Stimulated activated CD4-positive, alpha-beta T cell treated with anti-CD3 and anti-CD28 coated beads, Interleukin-4, amount 100 ng/mL, for 1 hour (primary cell): ENCODE data around the gene PRR22.
"Not testable (repeated sequence)": the region's sequence is repeated elsewhere in the genome, so short reads cannot be mapped to it uniquely, and the experiment has no call there.

Experiments
- DNase-seq: peaks from one replicate; pipeline ENCODE4 v3.0.0-alpha.2; 2020

Gene PRR22

DNA sequence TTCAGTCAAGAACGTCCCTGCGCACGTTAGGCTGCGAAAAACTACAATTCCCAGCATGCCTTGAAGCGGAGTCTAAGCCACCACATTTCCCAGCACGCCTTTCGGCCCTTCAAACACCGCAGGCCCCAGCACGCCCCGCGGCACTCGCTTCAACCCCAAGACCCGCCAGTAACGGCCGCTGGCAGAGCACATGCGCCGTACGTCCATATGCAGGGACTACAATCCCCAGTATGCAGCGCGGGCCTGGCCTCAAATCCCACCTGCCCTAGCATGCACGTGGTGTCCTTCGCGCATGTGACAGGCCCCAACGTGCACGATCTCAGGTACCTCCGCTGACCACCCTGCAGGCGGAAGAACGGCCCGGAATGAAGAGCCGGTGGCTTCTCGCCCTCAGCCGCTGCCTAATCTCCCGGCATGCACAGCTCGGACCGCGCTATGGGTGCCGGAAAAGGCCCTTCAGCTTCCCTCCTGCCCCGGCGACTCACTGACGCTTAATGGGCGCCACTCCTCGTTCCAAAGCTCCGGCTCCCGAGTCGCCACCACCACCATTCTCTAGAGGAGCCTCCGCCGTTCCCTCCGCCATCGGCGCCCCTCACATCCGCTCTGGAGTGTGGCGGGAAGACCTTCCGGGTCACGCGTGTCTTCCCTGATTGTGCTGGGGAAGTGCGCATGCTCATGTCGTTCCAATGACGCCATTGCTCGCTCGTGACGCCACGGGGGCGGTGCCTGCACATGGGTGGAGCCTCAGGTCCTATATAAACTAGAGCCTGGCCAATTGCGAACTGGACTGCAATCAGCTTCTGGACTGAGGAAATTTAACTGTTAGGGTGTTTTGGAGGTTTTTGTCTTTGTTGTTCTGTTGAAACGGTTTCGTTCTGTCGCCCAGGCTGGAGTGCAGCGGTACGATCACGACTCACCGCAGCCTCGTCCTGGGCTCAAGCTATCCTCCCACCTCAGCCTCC lies 6.3 kb upstream of the PRR22 start, which contains the start of gene DUS3L:
Gene DUS3L, minus strand, starts transcription at position 605 of the 962 bp plus-strand sequence. Its CDS starts 22 bp downstream, at position 583.
- DNase-seq: peak; percentile 93

DNA sequence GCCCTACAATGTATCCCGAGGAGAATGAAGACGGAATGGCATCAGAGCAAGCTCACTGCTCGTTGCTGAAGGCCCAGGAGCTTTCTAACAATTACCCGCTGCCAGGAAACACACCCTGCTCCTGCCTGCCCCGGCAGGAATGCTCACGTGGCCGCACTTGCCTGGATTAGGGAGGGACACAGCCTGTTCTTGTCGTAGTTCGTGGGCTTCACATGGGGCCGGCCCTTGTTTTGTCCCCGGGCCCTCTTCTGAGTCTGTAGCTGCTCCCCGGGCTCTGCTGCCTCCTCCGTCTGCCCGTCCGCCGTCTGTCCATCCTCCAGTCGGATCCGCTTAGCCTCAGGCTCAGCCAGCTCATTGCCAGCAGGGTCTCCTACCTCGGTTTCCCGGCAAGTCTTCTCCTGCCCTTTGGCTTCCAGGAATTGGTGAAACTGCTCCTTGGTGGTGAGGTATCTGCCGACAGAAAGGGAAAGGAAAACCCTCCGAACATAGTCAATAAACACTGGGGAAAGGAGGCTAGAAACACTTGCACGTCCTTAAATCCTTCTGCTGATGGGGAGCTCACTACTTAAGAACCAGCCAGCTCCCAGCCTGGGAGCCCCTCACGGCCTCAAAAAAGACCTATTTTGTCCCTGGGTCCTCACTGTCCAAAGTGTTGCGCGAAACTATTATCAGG lies 5.5 kb upstream of the PRR22 start:
- DNase-seq: no peak

DNA sequence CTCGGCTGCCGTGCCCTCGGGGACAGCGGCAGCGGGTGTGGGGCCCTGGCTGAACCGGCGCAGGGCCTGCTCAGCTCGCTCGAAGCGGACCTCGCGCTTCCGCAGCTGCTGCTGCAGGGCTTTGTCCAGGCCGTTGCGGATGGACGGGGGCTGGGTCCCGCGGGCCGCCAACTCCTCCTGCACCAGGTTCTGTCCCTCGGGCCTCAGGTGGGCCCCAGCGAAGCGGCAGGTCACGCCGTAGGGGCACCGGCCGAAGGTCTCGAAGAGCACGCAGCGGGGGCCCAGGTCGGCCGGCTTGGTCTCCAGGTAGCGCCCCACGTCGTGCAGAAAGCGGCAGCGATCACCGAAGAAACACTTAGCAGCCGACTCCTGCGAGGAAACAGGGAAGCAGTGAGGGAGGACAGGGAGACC lies 4.8 kb upstream of the PRR22 start:
- no peak for DNase-seq

DNA sequence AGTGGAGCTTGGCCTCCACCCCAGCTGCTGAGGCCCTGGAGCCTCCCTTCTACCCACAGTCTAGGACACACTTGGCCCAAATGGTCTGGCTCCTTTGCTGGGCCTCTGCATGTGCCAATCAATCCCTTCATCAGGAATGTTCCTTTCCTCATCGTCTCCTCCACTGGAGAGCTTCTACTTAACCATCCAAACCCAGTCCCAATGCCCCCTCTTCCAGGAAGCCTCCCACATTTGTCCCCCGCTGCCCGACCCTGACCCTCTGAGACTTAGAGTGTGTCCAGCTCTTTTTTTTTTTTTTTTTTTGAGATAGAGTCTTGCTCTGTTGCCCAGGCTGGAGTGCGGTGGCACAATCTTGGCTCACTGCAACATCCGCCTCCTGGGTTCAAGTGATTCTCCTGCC lies 3.9 kb upstream of the PRR22 start:
- no peak for DNase-seq

DNA sequence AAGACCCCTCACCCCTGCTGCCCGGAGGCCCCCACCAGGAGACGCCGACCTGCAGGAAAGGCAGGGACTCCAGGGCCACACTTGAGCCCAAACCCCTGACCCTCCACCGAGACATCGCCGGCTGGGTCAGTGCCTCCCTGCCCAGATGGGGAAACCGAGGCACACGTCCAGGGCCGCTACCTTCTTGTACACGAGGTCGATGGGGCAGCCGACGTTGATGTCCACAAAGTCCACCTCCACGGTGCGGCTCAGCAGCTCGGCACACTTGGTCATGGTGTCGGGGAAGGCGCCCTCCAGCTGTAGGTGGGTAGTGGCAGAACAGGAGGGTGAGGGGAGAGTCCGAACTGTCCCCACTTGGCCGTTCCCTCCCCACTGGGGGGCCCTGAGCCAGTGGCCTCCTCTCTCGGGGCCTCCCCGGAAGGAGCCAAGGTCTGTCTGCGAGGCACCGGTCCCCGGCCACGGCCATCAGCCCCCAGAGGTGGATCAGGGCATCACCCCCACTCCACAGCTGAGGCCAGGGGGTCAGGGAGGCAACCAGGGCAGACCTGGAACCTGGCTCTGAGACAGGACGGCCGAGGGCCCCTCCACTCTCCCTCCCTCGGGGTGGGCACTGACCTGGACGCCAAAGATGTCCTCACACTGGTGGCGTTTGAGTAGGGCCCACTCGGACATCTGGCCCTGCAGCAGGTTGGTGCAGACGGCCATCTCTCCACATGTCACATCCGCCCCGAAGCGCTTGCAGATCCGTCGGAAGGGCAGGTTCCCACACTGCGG lies 3.0 kb upstream of the PRR22 start:
- DNase-seq: no peak

DNA sequence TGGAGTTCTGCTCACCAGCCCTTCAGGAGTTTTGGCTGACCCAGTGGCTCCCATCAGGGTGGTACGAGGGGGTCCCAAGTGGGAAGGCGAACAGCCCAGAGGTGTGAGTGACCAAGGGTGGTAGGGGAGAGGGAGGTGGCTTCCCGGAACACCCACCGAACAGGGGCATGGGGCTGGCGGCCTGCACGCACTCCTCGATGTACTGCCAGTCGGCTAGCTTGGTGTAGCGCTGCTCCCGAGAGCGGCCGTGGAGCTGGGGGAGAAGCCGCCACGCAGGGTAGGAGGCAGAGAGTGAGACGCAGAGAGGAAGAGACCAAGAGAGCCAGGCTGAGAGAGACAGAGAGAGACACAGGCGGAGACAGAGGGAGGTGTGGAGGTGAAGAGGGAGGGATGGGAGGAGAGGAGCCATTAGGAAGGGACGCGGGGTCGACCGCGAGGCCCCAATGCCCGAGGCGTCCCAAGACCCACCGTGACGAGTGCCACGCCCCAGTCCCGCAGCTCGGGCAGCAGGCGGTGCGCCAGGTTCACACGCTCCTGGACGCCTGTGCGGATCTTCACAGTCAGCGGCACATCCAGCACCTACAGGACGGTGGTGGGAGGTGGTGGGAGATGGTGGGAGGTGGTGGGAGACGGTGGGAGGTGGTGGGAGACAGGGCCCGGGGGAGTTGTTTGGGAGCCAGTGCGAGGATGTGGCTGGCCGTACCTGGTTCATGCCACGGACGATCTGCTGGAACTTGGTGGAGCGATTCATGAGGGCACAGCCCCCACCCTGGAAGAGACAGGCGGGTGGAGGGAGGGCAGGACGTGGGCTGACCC lies 2.3 kb upstream of the PRR22 start:
- DNase-seq: no peak

DNA sequence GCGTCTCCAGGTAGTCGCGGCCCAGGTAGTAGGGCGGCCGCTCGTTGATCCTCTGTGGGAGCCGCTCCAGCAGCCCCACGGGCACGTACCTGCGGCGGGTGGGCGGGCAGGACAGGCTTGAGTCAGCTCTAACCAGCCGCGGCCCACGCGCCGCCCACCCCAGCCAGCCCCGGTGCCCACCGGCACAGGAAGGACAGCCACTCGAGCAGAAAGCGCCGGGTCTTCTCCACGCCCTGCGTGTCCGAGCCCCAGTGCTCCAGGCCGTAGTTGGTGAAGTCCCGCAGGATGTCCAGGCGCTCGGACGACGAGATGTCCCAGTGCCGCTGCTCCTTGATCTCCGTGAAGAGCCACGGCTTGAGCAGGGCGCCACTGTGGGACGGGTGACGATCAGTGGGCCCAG lies 877 bp upstream of the PRR22 start:
- DNase-seq: no peak

DNA sequence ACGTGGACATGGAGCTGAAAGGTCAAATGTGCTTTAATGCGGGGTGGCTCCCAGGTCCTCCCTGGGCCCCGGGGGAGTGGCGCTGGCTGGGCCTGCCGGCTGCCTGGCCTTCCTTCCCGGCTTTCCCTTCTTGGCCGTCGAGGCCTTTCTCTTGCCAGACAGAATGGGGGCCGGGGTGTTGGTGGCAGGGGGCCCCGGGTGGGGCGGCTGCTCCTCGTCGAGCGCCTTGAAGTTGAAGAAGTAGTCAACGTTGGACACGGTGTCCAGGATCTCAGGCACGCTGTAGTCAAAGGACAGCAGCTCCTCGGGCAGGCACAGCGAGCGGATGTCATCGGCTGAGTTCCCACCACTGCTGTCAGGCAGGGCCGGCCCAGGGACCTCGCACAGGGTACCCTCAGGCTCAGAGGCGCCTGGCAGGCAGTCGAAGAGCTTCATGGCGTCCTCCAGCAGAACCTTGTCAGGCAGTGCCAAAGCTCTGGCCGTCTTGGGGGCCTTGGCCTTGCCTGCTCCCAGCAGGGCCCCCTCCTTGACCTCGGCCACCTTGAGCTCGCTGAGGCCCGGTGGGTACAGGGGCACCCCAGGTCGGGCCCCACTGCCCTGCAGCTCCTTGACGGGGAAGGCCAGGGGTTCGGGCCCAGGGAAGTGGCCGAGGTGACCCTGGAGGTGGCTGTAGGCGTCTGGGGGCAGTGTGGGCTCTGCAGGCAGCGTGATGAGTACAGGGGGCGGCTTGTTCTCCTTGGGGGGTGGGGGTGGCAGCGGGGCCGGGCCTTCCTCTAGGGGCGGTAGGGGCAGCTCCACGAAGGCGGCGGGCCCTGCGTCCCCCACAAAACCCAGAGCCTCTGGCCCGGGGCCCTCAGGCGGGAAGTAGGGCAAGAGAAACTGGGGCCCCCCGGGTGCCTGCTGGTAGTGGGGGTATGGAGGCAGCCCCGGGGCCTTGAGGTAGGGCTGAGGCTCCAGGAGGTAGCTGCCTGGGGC lies 1.3 kb downstream of the PRR22 start:
- no peak for DNase-seq

DNA sequence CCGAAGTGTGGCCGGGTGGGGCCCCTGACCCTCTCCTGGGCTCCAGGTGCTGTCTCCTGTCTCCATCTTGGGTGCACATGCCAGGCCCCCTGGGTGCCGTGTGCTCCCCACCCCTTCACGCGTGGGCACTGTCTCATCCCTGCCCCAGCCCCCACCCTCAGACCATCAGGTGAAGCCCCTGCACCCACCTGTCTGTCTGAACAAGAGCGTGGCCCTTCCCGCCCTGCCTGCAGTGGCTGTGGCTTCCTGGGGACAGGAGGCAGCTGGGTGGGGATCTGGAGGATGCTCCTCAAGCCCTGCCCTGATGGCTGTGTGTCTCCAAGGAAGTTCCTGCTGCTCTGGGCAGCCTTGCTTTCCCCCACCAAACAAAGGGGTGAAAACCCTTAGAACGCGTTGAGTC lies 2.2 kb downstream of the PRR22 start:
- DNase-seq: no peak

DNA sequence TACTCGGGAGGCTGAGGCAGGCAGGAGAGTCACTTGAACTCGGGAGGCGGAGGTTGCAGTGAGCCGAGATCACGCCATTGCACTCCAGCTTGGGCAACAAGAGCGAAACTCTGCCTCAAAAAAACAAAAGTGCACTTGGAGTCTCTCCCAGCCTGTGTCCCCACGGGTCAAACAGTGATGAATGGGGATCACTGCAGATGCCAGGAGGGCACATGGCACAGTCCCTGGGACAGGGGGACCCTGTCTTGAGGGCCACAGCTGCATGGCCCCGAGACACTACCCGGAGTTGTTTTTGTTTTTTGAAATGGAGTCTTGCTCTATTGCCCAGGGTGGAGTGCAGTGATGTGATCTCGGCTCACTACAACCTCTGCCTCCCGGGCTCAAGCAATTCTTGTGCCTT lies 3.6 kb downstream of the PRR22 start:
- DNase-seq: not testable (repeated sequence)

DNA sequence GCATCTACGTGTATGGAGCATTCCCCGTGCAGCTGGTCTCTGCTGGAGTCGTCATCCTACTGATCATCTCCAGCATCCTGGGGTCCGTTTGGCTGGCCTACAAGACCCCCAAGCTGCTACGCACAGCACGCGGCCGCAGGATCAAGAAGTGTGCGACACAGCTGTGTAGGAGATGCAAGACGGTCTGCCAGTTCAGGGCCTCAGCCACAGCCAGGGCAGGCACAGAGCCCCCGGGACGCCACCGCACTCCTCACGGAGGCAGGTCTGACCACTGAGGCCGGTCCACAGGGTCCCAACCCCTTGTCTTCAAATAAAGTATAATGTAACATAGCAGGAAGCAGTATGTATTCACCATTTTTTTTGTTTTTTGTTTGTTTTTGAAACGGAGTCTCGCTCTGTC lies 6.1 kb downstream of the PRR22 start:
- DNase-seq: no peak

DNA sequence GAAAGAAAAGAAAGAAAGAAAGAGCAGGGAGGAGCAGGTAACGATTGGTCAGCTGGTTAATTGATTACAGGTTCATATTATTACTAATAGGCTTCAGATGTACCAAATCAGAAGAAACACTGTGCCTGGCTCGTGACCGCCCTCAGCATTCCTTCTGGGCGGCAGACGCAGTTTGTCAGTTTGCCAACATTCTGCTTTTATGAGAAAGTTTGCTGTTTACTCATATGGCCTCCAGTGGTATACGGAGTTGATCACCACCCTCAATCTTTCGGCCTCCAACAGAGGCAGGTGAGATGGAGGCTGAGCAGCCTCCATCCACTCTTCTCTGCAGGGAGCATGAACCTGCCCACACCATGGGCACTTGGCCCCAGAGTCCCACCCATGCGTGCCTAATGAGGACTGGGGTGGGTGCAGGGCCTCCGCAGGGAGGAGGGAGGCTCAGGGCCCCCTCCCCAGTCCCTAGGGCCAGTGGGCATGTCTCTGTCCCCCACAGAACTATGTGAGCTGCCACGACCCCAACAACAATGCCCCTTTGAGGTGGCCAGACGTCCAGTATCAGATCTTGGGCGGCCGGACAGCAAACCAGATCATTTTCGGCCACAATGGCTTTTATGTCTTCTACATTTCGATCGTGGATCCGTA lies 8.8 kb downstream of the PRR22 start:
- no peak for DNase-seq

DNA sequence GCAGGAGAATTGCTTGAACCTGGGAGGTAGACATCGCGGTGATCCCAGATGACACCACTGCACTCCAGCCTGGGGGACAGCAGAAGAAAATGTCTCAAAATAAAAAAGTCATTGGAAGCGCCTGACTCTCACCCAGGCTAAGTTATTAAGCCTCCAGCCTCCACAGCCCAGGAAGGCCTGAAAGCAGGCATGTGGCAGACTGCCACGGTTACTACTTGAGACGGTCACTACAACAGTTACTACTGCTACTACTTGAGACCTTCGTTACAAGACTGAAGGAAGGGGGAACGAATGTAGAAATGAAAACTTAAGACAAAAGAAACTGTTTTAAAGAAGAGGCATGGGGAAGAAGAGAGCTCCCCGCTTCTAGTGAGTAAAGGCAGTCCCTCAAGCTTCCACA lies 9.6 kb downstream of the PRR22 start:
- no peak for DNase-seq

DNA sequence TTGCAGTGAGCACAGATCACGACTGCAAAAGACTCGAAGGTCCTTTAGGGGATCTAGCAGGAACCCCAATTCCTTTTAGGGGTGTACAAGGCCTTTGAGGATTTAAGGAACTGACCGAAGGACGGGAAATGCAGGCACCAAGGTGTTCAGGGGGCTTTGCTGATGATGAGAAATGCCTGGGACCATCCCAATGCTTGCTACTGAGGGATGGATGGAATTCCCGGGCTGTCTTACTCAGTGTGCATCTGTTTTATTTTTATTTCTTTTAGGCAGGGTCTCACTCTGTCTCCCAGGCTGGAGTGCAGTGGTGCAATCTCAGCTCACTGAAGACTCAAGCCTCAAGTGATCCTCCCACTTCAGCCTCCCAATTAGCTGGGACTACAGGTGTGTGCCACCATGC lies 11.3 kb downstream of the PRR22 start:
- DNase-seq: no peak

DNA sequence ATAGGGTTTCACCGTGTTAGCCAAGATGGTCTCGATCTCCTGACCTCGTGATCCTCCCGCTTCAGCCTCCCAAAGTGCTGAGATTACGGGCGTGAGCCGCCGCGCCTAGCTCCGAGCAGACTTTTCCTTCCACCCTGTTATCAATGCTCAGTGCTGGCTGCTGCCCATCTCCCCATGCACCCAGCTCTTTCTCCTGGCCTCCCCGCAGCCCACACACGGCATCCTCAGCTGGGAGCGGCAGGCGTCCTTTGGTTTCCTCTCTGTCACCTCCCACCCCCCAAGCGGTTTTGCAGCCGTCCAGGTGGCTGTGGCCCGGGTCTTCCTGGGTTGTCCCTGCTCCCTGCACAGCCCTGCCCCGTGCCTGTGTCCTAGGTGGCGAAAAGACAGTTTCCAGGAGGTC lies 12.1 kb downstream of the PRR22 start:
- DNase-seq: no peak

DNA sequence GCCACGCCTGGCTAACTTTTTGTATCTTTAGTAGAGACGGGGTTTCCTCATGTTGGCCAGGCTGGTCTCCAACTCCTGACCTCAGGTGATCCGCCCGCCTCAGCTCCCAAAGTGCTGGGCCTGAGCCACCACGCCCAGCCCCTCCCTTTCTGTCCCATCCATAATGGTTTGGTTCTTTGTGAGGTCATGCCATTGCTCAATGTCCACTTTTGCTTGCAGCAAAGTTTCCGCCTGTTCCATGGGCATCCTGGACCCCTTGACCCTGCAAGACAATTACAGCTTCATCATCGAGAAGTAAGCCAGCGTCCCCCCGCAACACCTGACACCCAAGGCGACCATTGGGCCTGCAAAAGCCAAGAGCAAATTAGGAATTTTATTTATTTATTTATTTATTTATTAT lies 16.6 kb downstream of the PRR22 start:
- no peak for DNase-seq

DNA sequence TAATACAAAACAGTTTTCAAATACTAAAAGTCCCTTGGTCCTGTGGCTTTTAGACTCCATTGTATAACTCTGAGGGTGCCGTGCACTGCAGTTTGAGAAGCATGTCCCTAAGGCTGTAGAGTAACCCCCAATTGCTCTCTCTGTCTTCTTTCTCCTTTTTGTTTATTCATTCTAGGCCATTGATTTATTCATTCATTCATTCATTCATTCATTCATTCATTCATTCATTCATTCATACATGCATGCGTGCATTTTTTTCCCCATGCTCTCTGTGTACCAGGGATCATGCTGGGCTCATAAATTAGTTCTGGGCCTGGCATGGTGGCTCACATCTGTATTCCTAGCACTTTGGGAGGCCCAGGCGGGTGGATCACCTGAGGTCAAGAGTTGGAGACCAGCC lies 19.3 kb downstream of the PRR22 start:
- no peak for DNase-seq

DNA sequence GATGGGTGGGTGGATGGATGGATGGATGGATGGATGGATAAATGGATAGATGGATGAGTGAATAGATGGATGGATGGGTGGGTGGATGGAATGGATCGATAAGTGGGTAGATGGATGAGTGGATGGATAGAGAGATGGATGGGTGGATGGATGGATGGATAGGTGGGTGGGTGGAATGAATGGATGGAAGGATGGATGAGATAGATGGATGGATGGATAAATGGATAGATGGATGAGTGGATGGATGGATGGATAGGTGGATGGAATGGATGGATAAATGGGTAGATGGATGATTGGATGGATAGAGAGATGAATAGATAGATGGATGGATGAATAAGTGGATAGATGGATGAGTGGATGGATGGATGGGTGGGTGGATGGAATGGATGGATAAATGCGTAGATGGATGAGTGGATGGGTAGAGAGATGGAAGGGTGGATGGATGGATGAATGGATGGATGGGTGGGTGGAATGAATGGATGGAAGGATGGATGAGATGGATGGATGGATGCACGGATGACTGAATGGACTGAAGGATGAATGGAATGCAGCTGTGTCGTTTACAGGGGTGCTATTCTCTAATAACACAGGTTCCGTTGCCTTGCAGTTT lies 21.8 kb downstream of the PRR22 start:
- no peak for DNase-seq

DNA sequence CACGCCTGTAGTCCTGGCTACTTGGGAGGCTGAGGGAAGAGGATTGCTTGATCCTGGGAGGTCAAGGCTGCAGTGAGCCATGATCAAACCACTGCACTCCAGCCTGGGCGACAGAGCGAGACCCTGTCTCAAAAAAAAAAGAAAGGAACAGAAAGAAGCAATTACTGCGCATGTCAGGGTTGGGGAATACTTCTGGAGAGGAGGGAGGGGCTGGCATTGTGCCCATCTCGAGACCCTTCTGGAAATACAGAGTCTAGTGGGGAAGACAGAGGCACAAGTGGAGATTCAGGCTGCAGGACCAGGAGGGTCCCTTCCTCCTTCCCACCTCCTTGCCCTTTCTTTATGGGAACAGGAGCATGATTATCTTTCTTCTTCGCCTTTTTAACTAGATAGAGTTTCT lies 30.8 kb downstream of the PRR22 start:
- DNase-seq: no peak

DNA sequence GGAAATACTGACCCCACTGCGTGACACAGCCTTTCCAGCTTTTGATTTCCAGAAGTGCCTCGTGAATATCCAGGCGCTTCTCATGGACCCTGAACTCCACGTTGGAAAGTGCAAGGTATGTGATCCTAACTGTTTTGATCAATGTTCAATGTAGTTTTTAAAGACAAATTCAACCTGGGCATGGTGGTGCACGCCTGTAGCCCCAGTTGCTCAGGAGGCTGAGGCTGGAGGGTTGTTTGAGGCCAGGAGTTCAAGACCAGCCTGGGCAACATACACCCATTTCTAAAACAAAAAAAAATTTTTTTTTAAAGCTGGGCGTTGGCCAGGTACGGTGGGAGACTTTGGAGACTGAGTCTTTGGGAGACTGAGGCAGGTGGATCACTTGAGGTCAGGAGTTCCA lies 32.8 kb downstream of the PRR22 start:
- no peak for DNase-seq
